HL-60 (cell line): Measurements from ENCODE around the gene UPP2.

Source experiments
- POLR2AphosphoS5 ChIP-seq: IDR thresholded peaks from 2 replicates; pipeline ENCODE4 v1.6.1; 2012; ENCODE audit warnings: low read depth
- REST ChIP-seq: IDR thresholded peaks from 2 replicates; pipeline ENCODE4 v1.6.1; 2012; ENCODE audit warnings: low read depth; ENCODE audit not compliant: insufficient replicate concordance
- SPI1 ChIP-seq: IDR thresholded peaks from 2 replicates; pipeline ENCODE4 v1.6.1; 2012; ENCODE audit warnings: low read depth, mild to moderate bottlenecking, borderline replicate concordance
- TF ChIP-seq, protein P1 (sequence below): IDR thresholded peaks from one replicate; pipeline ENCODE4 v1.5.1; 2011; ENCODE audit warnings: low read length, control low read depth, inconsistent platforms; ENCODE audit not compliant: insufficient read depth

DNA sequence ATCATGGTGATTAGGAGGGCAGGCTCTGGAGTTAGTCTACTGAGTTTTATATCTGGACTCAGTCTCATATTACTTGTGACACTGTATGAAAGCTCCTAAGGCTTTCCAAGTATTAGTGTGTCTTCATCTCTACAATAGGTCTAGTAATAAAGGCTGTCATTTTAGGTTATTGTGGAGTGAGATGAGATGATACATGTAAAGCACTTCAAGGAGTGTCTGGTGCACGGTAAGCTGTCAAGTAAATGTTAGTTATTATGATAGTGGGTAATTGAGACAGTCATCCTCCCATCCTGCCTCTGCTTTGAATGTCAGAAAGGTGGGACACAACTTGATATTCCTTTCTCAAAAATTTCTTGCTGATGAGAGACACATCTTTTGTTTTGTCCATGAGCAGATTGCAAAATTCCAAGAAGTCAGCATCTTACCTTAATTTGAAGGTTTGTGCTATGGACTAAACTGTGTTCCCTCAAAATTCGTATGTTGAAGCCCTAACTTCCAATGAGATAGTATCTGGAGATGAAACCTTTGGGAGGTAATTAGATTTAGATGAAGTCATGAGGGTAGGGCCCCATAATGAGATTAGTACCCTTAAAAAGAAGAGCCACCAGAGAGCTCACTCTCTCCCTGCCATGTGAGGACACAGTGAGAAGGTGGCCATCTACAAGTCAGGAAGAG lies 41.4 kb upstream of the UPP2 start:
- TF ChIP-seq, protein P1, sequence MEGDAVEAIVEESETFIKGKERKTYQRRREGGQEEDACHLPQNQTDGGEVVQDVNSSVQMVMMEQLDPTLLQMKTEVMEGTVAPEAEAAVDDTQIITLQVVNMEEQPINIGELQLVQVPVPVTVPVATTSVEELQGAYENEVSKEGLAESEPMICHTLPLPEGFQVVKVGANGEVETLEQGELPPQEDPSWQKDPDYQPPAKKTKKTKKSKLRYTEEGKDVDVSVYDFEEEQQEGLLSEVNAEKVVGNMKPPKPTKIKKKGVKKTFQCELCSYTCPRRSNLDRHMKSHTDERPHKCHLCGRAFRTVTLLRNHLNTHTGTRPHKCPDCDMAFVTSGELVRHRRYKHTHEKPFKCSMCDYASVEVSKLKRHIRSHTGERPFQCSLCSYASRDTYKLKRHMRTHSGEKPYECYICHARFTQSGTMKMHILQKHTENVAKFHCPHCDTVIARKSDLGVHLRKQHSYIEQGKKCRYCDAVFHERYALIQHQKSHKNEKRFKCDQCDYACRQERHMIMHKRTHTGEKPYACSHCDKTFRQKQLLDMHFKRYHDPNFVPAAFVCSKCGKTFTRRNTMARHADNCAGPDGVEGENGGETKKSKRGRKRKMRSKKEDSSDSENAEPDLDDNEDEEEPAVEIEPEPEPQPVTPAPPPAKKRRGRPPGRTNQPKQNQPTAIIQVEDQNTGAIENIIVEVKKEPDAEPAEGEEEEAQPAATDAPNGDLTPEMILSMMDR = no peak
- TF ChIP-seq REST (no peak), POLR2AphosphoS5 (no peak), SPI1 (no peak)
